Chondrocyte (in vitro differentiated cells): ENCODE data around the gene SEMA3C. TPM values are rescaled to one million over a fixed set of nuclear protein-coding genes. Genes with fewer than 3 reads are reported as not detected.

Experiments used
- DNase-seq: peaks from one replicate; pipeline ENCODE4 v3.0.0; 2021; ENCODE audit warnings: mixed read lengths, low spot score
- H3K27ac Mint-ChIP-seq: one replicate; pipeline ENCODE4 v1.8.0; 2021; ENCODE audit warnings: mild to moderate bottlenecking, moderate library complexity, mixed read lengths; ENCODE audit not compliant: unreplicated experiment
- H3K27me3 Mint-ChIP-seq: 2 replicates; pipeline ENCODE4 v1.8.0; 2021; ENCODE audit warnings: low read depth, mixed read lengths
- H3K36me3 Mint-ChIP-seq: 2 replicates; pipeline ENCODE4 v1.8.0; 2021; ENCODE audit warnings: low read depth, mixed read lengths
- H3K4me1 Mint-ChIP-seq: 2 replicates; pipeline ENCODE4 v1.8.0; 2021; ENCODE audit warnings: low read depth, mild to moderate bottlenecking, mixed read lengths
- H3K4me3 Mint-ChIP-seq: one replicate; pipeline ENCODE4 v1.8.0; 2021; ENCODE audit warnings: mild to moderate bottlenecking, moderate library complexity, mixed read lengths; ENCODE audit not compliant: unreplicated experiment
- H3K9me3 Mint-ChIP-seq: 2 replicates; pipeline ENCODE4 v1.8.0; 2021; ENCODE audit warnings: low read depth, mixed read lengths
- total RNA-seq: library from RNA; stranded (reverse); gene quantifications from 3 replicates; pipeline ENCODE4 v1.2.1, GENCODE V29; 2021
- TF ChIP-seq, protein P1 (sequence below): fragments of 200-600 bp; sonication (generic); IDR thresholded peaks from 2 replicates; pipeline ENCODE4 v1.5.0; 2021; ENCODE audit warnings: antibody characterized with exemption, mild to moderate bottlenecking, moderate library complexity

SEMA3C gene
- total RNA-seq, 1 donor from 2014 or later = 80.0 TPM

DNA sequence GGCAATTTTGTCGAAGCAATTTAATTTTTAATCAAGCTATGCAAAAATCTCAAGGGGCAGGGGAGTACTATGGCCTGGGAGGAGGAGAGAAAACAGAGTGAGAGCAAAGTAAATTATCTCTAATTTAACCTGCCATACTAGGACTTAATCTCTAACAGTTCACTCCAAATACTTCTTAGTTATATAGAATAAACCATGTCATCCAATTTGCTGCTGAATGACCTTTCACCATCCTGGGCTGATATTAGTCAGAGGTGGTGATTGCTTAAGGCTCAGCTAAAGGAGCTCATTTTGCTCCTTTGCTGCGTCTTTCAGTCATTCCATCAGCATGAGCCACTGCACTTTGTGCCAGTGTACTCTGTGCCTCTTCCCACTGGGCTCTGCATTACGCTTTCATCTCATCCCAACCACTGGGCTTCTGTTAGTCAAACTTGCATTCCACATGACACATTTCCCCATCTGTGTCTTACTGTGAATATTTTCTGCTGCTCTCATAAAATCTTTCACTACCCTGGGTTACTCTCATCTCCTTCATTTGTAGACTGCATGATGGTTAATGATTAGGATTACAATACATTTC is 196.1 kb downstream of the SEMA3C start:
- H3K4me1 Mint-ChIP-seq = peaks cover 61% of the 10 kb centered on the region
- TF ChIP-seq, protein P1, sequence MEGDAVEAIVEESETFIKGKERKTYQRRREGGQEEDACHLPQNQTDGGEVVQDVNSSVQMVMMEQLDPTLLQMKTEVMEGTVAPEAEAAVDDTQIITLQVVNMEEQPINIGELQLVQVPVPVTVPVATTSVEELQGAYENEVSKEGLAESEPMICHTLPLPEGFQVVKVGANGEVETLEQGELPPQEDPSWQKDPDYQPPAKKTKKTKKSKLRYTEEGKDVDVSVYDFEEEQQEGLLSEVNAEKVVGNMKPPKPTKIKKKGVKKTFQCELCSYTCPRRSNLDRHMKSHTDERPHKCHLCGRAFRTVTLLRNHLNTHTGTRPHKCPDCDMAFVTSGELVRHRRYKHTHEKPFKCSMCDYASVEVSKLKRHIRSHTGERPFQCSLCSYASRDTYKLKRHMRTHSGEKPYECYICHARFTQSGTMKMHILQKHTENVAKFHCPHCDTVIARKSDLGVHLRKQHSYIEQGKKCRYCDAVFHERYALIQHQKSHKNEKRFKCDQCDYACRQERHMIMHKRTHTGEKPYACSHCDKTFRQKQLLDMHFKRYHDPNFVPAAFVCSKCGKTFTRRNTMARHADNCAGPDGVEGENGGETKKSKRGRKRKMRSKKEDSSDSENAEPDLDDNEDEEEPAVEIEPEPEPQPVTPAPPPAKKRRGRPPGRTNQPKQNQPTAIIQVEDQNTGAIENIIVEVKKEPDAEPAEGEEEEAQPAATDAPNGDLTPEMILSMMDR = no peak
- H3K27me3 Mint-ChIP-seq = no peaks in the 10 kb centered on the region
- peak overlapping the region; percentile 8 for H3K4me3 Mint-ChIP-seq
- peak overlapping the region; percentile 94 for H3K27ac Mint-ChIP-seq
- no peaks in the 10 kb centered on the region for H3K9me3 Mint-ChIP-seq
- no peaks in the 10 kb centered on the region for H3K36me3 Mint-ChIP-seq
- DNase-seq = no peak

DNA sequence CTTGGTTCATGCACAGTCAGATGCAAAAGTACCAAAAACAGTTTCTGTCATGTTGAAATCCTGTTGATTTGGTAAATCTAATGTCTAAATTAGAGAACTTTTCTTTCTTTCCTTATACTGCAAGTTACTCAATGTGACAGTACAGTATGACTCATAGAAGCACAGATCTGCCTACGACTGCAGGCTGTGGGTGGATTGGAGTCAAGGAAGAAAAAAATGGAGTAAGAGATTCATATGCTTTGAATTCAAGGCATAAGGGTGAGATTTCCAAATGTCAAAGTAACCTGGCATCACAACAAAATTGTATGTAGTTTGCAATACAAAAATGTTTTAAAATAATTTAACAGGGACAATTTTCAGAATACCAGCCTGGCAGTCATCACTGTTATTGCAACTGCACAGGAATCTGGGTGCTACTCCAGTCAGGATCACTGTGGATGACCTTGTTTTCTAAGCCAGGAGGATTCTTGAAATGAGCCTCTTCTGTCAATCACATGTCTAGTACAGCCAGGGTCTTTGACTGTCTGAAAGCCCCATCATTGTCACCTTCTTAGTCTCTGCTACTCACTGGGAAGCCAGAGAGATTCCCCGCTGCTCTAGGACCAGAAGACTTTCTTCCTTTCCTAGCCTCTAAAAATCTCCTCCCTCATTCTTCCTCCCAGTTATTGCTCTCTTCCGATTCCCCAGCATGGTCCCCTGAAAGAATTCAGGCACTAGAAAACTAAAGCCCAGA is 196.8 kb downstream of the SEMA3C start:
- no peaks in the 10 kb centered on the region for H3K36me3 Mint-ChIP-seq
- H3K27ac Mint-ChIP-seq = peak overlapping the region; percentile 94
- H3K27me3 Mint-ChIP-seq = no peaks in the 10 kb centered on the region
- TF ChIP-seq, protein P1 = no peak
- H3K9me3 Mint-ChIP-seq = no peaks in the 10 kb centered on the region
- no peak for DNase-seq
- peaks cover 61% of the 10 kb centered on the region for H3K4me1 Mint-ChIP-seq
- H3K4me3 Mint-ChIP-seq = peak overlapping the region; percentile 8

DNA sequence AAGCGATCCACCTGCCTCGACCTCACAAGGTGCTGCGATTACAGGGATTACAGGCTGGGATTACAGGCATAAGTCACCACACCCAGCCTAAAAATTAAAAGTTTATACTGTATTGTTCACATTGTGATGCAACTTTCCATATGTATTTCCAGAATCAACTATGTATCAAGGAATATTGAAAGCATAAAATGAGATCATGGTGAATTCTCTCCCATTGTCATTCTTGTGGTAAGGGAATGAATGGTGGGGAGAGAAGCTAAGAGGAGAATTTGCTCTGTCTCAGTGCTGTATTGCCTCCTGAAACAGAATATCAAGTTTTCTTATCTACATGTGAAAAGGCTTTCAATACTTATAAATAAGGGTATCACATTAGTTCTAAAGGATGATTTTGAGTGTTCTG is 198.7 kb downstream of the SEMA3C start:
- H3K27me3 Mint-ChIP-seq = no peaks in the 10 kb centered on the region
- DNase-seq = no peak
- no peaks in the 10 kb centered on the region for H3K9me3 Mint-ChIP-seq
- TF ChIP-seq, protein P1 = no peak
- no peaks in the 10 kb centered on the region for H3K36me3 Mint-ChIP-seq
- peaks cover 49% of the 10 kb centered on the region for H3K4me1 Mint-ChIP-seq
- H3K4me3 Mint-ChIP-seq = no peak overlapping the region
- H3K27ac Mint-ChIP-seq = no peak overlapping the region

DNA sequence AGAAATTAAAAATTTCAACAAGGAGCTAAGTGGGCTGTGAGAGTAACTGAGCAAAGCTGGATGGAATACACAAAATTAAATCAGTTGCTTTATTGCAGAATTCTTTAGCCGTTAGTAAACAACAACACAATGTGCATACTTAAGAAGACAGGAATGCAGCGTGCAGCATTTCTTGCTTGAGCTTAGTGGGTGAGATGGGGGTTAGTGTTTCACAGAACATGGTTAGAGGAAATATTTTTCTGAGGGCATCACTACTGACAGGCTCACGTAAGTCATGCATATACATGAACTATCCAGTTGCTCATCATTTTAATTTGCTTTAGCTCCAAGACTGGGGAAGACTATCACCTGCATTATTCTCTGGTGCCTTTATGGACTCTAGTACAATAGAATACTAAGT is 199.6 kb downstream of the SEMA3C start:
- Mint-ChIP-seq H3K4me1 (peaks cover 40% of the 10 kb centered on the region), H3K27ac (no peak overlapping the region), H3K9me3 (no peaks in the 10 kb centered on the region), H3K27me3 (no peaks in the 10 kb centered on the region), H3K36me3 (no peaks in the 10 kb centered on the region), H3K4me3 (no peak overlapping the region)
- TF ChIP-seq, protein P1 = no peak
- no peak for DNase-seq

DNA sequence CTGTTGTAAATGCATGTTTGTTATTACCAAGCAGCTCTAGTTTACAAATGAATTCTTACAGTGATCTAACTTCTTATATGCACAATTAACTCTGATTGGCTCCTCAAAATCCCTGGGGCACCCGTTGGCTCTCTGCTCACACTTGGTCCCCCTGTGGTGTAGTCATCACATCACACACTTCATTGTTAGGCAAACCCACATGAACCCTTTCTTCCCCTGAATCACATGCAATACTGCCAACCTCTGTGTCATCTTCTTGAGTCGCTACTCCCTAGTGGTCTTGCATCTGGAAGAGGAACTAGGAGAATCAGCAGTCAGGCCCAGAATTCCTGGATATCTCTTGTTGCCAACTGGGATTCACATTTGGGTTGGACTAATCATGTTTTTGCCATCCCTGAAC is 207.3 kb downstream of the SEMA3C start:
- Mint-ChIP-seq H3K36me3 (no peaks in the 10 kb centered on the region), H3K9me3 (no peaks in the 10 kb centered on the region), H3K27ac (no peak overlapping the region), H3K4me3 (no peak overlapping the region), H3K4me1 (no peaks in the 10 kb centered on the region), H3K27me3 (no peaks in the 10 kb centered on the region)
- TF ChIP-seq, protein P1 = no peak
- no peak for DNase-seq
